Measurements from ENCODE around the gene IDS. TPM values are rescaled to one million over a fixed set of nuclear protein-coding genes. Genes with fewer than 3 reads are reported as not detected.

Gene IDS
- total and polyA plus RNA-seq, 2 donors (not counting 3 experiments of a cell fraction or from before 2014, with no cell fraction given) = 35.2 to 44.0 TPM

- no peaks in the 10 kb centered on the region for H3K9me3 ChIP-seq (replicated peaks; ENCODE audit: control insufficient read depth, insufficient read depth, low read length)
- POLR2A ChIA-PET = no interaction called here
- peak; percentile 21 for FAIRE-seq
- dilution Hi-C loops (cut with MboI; ENCODE audit: extremely low pct_ligation_motif_present, low sequenced_read_pairs) = no loop called here
- TF ChIP-seq CTCF (IDR thresholded peaks at IDR 0.05; ENCODE audit: extremely low read depth in 1 of 2, insufficient read depth in 1 of 2, low read depth in 1 of 2, low read length in 2 of 2) (no peak), POLR2AphosphoS5 (IDR thresholded peaks at IDR 0.05; ENCODE audit: insufficient read depth, low read depth, low read length) (no peak)
- H2AFZ ChIP-seq (ENCODE audit: low read depth, low read length) = no peak overlapping the region
- no peak overlapping the region for H3K27ac ChIP-seq (ENCODE audit: insufficient read depth, low read depth, low read length)
- no peaks in the 10 kb centered on the region for H3K36me3 ChIP-seq (ENCODE audit: control insufficient read depth in 2 of 2, extremely low read depth in 1 of 2, insufficient read depth in 2 of 2, low read length in 2 of 2)
- CTCF ChIA-PET = interaction anchor here (1.0 to 3.4 kb wide), 5 partner anchors 14 to 397 kb away, joined by 3 to 20 read pairs (median 5); partner anchors contain the start of genes EOLA2 and IDS
- peak overlapping the region; percentile 41 for H3K4me2 ChIP-seq (ENCODE audit: insufficient read depth, low read length)
- H3K9ac ChIP-seq (replicated peaks; ENCODE audit: extremely low read depth, insufficient read depth, low read length) = peak overlapping the region; percentile 47
- H4K20me1 ChIP-seq (replicated peaks; ENCODE audit: control insufficient read depth, extremely low read depth, insufficient read depth, low read length) = no peaks in the 10 kb centered on the region
- no peaks in the 10 kb centered on the region for H3K79me2 ChIP-seq (ENCODE audit: control insufficient read depth, insufficient read depth, low read length)
- no peak for DNase-seq (ENCODE audit: low read depth, low spot score)
- H3K9me1 ChIP-seq (replicated peaks; ENCODE audit: control insufficient read depth, extremely low read depth, insufficient read depth, low read length) = no peaks in the 10 kb centered on the region
- intact Hi-C loops (cut with micrococcal nuclease) = no loop called here
- no peaks in the 10 kb centered on the region for H3K27me3 ChIP-seq (ENCODE audit: control insufficient read depth in 2 of 2, insufficient read depth in 2 of 2, low read length in 2 of 2)
- peak overlapping the region in 2 of 3 experiments; percentile 47 to 90 for H3K4me3 ChIP-seq (replicated peaks in 1 of 3; ENCODE audit: insufficient read depth in 1 of 3, low read depth in 1 of 3, low read length in 3 of 3)
- TSS peak; percentile 36 for BruUV-seq (replicated peaks)
- H3K4me1 ChIP-seq (ENCODE audit: control insufficient read depth, extremely low read depth, insufficient read depth, low read length) = peaks cover 5% of the 10 kb centered on the region
These were observed 36.5 kb upstream of the IDS start for GRCh38 chrX:149541521-149542047.

All from endothelial cell of umbilical vein (primary cell).